NCI-H1436 treated with DMSO at 0.1 percent for 48 hours (cell line): ENCODE measurements around the gene CSF2RB.
"Not testable (repeated sequence)": the region's sequence is repeated elsewhere in the genome, so short reads cannot be mapped to it uniquely, and the experiment has no call there.

Experiments used
- DNase-seq: peaks from one replicate; lab custom pipeline; 2025; lab: John Stamatoyannopoulos, UW

Gene CSF2RB

GRCh38 chr22:36968249-36968964 is 55.0 kb downstream of the CSF2RB start:
- no peak for DNase-seq

GRCh38 chr22:36971341-36972125 is 58.1 kb downstream of the CSF2RB start:
- no peak for DNase-seq

- DNase-seq, result no peak
Measured at GRCh38 chr22:36976606-36977005, 63.2 kb downstream of the CSF2RB start.

GRCh38 chr22:36977401-36977861 is 64.0 kb downstream of the CSF2RB start:
- no peak for DNase-seq

GRCh38 chr22:36977947-36978660 is 64.7 kb downstream of the CSF2RB start:
- no peak for DNase-seq

- no peak for DNase-seq
Measured at GRCh38 chr22:36979016-36979910, 65.8 kb downstream of the CSF2RB start.

- no peak for DNase-seq
Measured at GRCh38 chr22:36981247-36981775, 67.9 kb downstream of the CSF2RB start.

GRCh38 chr22:36982136-36982535 is 68.7 kb downstream of the CSF2RB start:
- no peak for DNase-seq

- DNase-seq, result no peak
Measured at GRCh38 chr22:36985211-36985889, 71.9 kb downstream of the CSF2RB start.

- no peak for DNase-seq
Measured at GRCh38 chr22:36986242-36986821, 72.9 kb downstream of the CSF2RB start.

GRCh38 chr22:36988075-36988832 is 74.8 kb downstream of the CSF2RB start:
- no peak for DNase-seq

- DNase-seq, result not testable (repeated sequence)
Measured at GRCh38 chr22:36989012-36989411, 75.6 kb downstream of the CSF2RB start.
